Urinary bladder (tissue), 4 donors: ENCODE data around the gene ORC2. TPM values are rescaled to one million over a fixed set of nuclear protein-coding genes. Genes with fewer than 3 reads are reported as not detected.
A peak's percentile ranks its signal among the peaks of the same experiment; 100 is the strongest.
"Not testable (repeated sequence)": the region's sequence is repeated elsewhere in the genome, so short reads cannot be mapped to it uniquely, and the experiment has no call there.

Source experiments
- DNase-seq: peaks from one replicate; pipeline ENCODE4 v3.0.0-alpha.2; 2015; ENCODE audit errors: extremely low spot score
- H3K27ac ChIP-seq: one replicate; pipeline ENCODE4 v1.5.1; 2013; ENCODE audit warnings: low read depth, mild to moderate bottlenecking, moderate library complexity
- H3K36me3 ChIP-seq: one replicate; pipeline ENCODE4 v1.6.1; 2013; ENCODE audit warnings: mild to moderate bottlenecking, moderate library complexity; ENCODE audit not compliant: insufficient read depth
- H3K4me1 ChIP-seq: one replicate; pipeline ENCODE4 v1.6.1; 2013; ENCODE audit warnings: mild to moderate bottlenecking, moderate library complexity; ENCODE audit not compliant: insufficient read depth
- H3K4me3 ChIP-seq: one replicate; pipeline ENCODE4 v1.5.1; 2013; ENCODE audit warnings: low read depth, low read length
- WGBS: extraction: QIAGEN DNeasy Blood & Tissue Kit; methylation state at CpG from one replicate; pipeline ENCODE4 v1.1.7; 2013; 5-methylcytosine and 5-hydroxymethylcytosine counted together
- polyA plus RNA-seq: library from polyadenylated mRNA; stranded (reverse); fragments of 200-250 nt; gene quantifications from one replicate; pipeline ENCODE4 v1.2.3, GENCODE V29; 2013
- total RNA-seq: library from RNA; depleted of rRNA; stranded (reverse); fragments of >200 nt; gene quantifications from one replicate; pipeline ENCODE4 v1.2.3, GENCODE V29; 2014
- donor health status: healthy with polysubstance abuse.
- donor health status: healthy.

Gene ORC2
- total RNA-seq (35.2 TPM), polyA plus RNA-seq (7.6 TPM)

- DNase-seq = peak; percentile 88
- Histone ChIP-seq H3K36me3 (no peaks in the 10 kb centered on the region), H3K4me3 (peak within 1 kb of the TSS; percentile 82), H3K27ac (peak within 1 kb of the TSS; percentile 79), H3K4me1 (no peaks in the 10 kb centered on the region)
- under 1% methylated on average over 61 of the region's 61 CpGs for WGBS
Measured at GRCh38 chr2:200963124-200963917, at the start of gene ORC2. TSS of gene ORC2 (minus strand) at chr2:200963660. CDS start at chr2:200958123, 5,537 bp downstream.

GRCh38 chr2:201008296-201008829 is 44.9 kb upstream of the ORC2 start:
- DNase-seq = no peak
- H3K4me3 ChIP-seq = no peak overlapping the region
- no peaks in the 10 kb centered on the region for H3K4me1 ChIP-seq
- 89% methylated on average over 2 of the region's 2 CpGs for WGBS
- no peak overlapping the region for H3K27ac ChIP-seq
- peaks cover 5% of the 10 kb centered on the region for H3K36me3 ChIP-seq

- no peak overlapping the region for H3K4me3 ChIP-seq
- no peaks in the 10 kb centered on the region for H3K4me1 ChIP-seq
- H3K36me3 ChIP-seq = peaks cover 5% of the 10 kb centered on the region
- no peak for DNase-seq
- H3K27ac ChIP-seq = no peak overlapping the region
- WGBS = 80% methylated on average over 3 of the region's 3 CpGs
Measured at GRCh38 chr2:201007584-201007998, 44.1 kb upstream of the ORC2 start.

GRCh38 chr2:201006704-201007103 is 43.2 kb upstream of the ORC2 start:
- no peaks in the 10 kb centered on the region for H3K4me1 ChIP-seq
- DNase-seq = no peak
- no peak overlapping the region for H3K27ac ChIP-seq
- peaks cover 5% of the 10 kb centered on the region for H3K36me3 ChIP-seq
- H3K4me3 ChIP-seq = no peak overlapping the region

- 91% methylated on average over 3 of the region's 3 CpGs for WGBS
- no peak overlapping the region for H3K4me3 ChIP-seq
- no peak for DNase-seq
- H3K36me3 ChIP-seq = peaks cover 5% of the 10 kb centered on the region
- no peak overlapping the region for H3K27ac ChIP-seq
- no peaks in the 10 kb centered on the region for H3K4me1 ChIP-seq
Measured at GRCh38 chr2:201004370-201004769, 40.9 kb upstream of the ORC2 start.

- Histone ChIP-seq H3K4me3 (no peak overlapping the region), H3K4me1 (no peaks in the 10 kb centered on the region), H3K27ac (no peak overlapping the region), H3K36me3 (peaks cover 2% of the 10 kb centered on the region)
- DNase-seq = no peak
- WGBS = 91% methylated on average over 3 of the region's 3 CpGs
Measured at GRCh38 chr2:200993097-200993496, 29.6 kb upstream of the ORC2 start.

GRCh38 chr2:200987137-200987536 is 23.7 kb upstream of the ORC2 start:
- Histone ChIP-seq H3K36me3 (no peaks in the 10 kb centered on the region), H3K27ac (no peak overlapping the region), H3K4me1 (no peaks in the 10 kb centered on the region), H3K4me3 (no peak overlapping the region)
- 72% methylated on average over 8 of the region's 8 CpGs for WGBS
- DNase-seq = no peak

- H3K4me1 ChIP-seq = no peaks in the 10 kb centered on the region
- H3K36me3 ChIP-seq = peaks cover 2% of the 10 kb centered on the region
- DNase-seq = no peak
- no peak overlapping the region for H3K4me3 ChIP-seq
- 35% methylated on average over 2 of the region's 2 CpGs for WGBS
- no peak overlapping the region for H3K27ac ChIP-seq
Measured at GRCh38 chr2:200985799-200986198, 22.3 kb upstream of the ORC2 start.

- no peak for DNase-seq
- Histone ChIP-seq H3K4me3 (no peak overlapping the region), H3K4me1 (no peaks in the 10 kb centered on the region), H3K36me3 (peaks cover under 1% of the 10 kb centered on the region), H3K27ac (no peak overlapping the region)
Measured at GRCh38 chr2:200976710-200977109, 13.2 kb upstream of the ORC2 start.

GRCh38 chr2:200975672-200976071 is 12.2 kb upstream of the ORC2 start:
- H3K27ac ChIP-seq = no peak overlapping the region
- no peak for DNase-seq
- no peak overlapping the region for H3K4me3 ChIP-seq
- H3K4me1 ChIP-seq = no peaks in the 10 kb centered on the region
- no peaks in the 10 kb centered on the region for H3K36me3 ChIP-seq

GRCh38 chr2:200970057-200970456 is 6.6 kb upstream of the ORC2 start:
- H3K27ac ChIP-seq, H3K36me3 ChIP-seq, DNase-seq, H3K4me1 ChIP-seq, H3K4me3 ChIP-seq: not testable (repeated sequence)
- 91% methylated on average over 3 of the region's 3 CpGs for WGBS

- DNase-seq = no peak
- H3K4me1 ChIP-seq = no peaks in the 10 kb centered on the region
- H3K27ac ChIP-seq = no peak overlapping the region
- 80% methylated on average over 2 of the region's 2 CpGs for WGBS
- no peaks in the 10 kb centered on the region for H3K36me3 ChIP-seq
- no peak overlapping the region for H3K4me3 ChIP-seq
Measured at GRCh38 chr2:200968735-200969134, 5.3 kb upstream of the ORC2 start.

- WGBS = 94% methylated on average over 1 of the region's 1 CpG
- no peak for DNase-seq
- no peaks in the 10 kb centered on the region for H3K4me1 ChIP-seq
- no peak overlapping the region for H3K4me3 ChIP-seq
- H3K27ac ChIP-seq = no peak overlapping the region
- no peaks in the 10 kb centered on the region for H3K36me3 ChIP-seq
Measured at GRCh38 chr2:200968162-200968561, 4.7 kb upstream of the ORC2 start.

- Histone ChIP-seq H3K4me3 (no peak overlapping the region), H3K36me3 (no peaks in the 10 kb centered on the region), H3K27ac (no peak overlapping the region), H3K4me1 (no peaks in the 10 kb centered on the region)
- no peak for DNase-seq
- WGBS = 52% methylated on average over 4 of the region's 4 CpGs
Measured at GRCh38 chr2:200966770-200967169, 3.3 kb upstream of the ORC2 start.
